Stimulated activated CD4-positive, alpha-beta T cell treated with anti-CD3 and anti-CD28 coated beads, Interleukin-4, amount 100 ng/mL, for 1 hour (primary cell): ENCODE results near the gene ADARB2.

ENCODE experiments used
- DNase-seq: peaks from one replicate; pipeline ENCODE4 v3.0.0-alpha.2; 2020

ADARB2 gene

GRCh38 chr10:1609648-1609970 is 127.7 kb downstream of the ADARB2 start:
- DNase-seq, result no peak

GRCh38 chr10:1608851-1609647 is 128.3 kb downstream of the ADARB2 start:
- no peak for DNase-seq

GRCh38 chr10:1608408-1608807 is 128.9 kb downstream of the ADARB2 start:
- no peak for DNase-seq

DNA sequence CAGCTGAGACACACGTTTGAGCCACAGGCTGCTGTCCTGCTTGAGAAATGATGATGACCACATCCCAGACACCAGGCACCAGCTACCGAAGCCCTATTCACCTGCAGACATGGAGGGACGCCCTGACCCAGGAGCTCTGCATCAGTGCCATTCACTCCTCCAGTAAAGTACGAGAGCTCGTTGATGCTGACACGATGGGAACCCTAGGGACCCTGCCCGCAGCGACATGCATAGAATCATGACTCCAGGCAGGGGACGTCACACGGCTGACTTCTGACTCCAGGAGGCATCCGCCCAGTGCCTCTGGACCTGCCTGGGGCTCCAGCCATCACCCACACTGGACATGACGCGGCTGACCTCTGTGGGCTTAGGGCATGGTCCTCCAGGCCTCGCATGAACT is 129.9 kb downstream of the ADARB2 start:
- DNase-seq, result no peak

- DNase-seq, result no peak
Observed at GRCh38 chr10:1605999-1606940, 131.1 kb downstream of the ADARB2 start.

DNA sequence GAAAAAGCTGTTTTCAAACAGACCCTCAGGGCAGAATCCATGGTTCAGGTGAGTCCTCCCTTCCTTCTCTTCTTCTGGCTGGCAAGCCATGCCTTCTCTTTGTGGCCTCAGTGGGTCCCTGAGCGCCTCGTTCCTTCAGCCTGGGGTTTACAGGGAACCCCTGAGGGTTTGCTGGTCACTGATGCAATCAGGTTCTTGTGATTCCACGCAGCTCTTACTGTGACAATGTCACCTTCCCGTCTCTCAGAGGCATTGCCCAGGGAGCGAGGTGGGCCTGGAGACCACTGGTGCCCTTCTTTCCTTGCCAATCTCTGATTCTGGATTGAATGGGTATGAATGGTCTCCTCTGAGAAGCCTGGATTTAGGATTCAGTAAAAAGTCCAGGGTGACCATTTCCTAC is 132.2 kb downstream of the ADARB2 start:
- no peak for DNase-seq

DNA sequence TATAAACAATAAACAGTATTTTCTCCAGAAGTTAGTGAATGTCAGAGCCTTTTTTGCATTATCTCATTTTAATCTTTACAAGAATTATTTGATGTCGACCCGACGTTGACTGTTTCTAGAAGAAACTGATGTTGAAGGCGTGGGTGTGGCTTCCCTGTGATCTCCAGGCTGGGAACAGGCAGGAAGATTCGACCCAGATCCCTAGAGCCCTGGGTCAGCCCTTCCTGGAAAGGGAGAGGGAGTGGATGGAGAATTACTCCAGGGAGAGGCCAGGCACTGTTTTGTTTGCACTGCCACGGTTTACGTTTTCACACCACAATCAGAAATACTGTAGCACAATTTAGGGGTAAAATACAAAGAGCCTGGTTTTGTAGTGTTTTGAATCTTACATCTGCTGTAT is 133.1 kb downstream of the ADARB2 start:
- DNase-seq, result no peak

DNA sequence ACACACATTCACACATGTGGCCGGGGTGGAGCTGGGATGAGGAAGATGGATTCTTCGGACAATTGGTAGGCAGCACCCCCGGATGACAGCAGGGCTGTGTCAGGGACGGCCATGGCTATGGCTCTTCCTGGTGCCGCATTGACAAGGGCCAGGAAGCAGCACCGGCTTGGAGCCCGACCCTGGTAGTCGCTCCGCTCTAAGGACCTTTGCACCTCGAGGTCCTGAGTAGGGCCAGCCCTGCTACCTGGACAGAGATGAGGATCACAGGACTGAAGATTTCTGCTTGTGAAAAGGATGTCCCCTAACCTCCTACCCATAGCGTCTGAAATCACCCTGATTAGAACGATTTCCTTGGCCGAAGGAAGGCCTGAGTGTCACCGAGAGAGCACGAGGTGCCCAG is 134.1 kb downstream of the ADARB2 start:
- DNase-seq, result no peak

DNA sequence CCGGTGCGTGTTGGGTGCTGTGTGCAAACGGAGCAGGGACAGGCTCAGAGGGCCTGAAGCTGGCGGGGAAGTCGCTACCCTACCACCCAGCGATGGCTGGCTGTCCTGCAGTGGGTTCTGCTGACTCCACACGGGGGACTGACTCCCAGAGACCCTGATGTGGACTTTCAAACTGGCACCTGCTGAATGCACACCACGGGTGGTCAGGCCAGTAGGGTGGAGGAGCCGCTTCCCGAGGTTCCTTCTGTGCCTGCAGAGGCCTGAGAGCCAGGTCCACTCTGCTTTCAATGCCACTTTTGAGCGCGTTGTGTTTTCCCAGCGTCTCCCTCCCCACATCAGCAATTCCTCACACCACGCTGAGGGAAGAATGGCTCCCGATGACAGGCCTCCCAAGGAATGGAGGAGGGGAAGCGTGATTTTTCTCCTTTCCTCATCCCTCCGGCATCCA is 135.3 kb downstream of the ADARB2 start:
- DNase-seq, result no peak

- DNase-seq, result no peak
Observed at GRCh38 chr10:1601406-1601805, 135.9 kb downstream of the ADARB2 start.

- DNase-seq, result no peak
Observed at GRCh38 chr10:1600861-1601260, 136.5 kb downstream of the ADARB2 start.

DNA sequence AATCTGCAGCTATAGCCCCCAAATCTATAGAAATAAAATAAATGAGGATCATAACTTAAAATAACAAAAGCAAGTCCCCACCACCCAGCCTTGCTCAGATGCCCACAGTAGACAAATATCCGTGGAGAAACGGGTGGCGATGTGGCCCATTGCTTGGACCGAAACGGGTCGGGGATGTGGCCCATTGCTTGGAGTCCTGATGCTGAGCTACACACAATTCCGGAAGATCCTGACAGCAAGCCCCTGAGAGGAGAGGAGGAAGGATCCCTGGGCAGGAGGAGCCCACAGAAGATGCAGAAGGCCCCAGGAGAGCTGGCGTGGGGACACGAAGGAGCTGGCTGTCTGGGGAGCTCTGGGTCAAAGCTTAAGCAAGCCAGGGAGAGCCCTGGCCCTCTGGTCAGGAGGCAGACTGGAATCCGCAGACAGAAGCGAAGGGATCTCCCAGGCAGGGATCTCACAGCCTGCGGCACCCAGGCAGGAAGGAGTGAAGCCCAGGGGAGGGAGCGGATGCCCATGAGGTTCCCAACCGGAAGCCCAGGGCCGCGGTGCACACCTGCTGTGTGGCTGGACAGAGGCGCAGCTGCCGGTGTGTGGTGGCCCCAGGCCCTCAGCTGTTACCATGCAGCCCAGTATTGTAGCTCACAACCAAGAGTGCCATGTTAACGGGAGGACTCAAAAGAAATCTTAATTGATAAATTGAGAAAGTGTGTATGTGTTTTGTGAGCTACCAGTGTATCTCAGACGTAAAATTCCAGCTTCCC is 138.8 kb downstream of the ADARB2 start:
- no peak for DNase-seq

DNA sequence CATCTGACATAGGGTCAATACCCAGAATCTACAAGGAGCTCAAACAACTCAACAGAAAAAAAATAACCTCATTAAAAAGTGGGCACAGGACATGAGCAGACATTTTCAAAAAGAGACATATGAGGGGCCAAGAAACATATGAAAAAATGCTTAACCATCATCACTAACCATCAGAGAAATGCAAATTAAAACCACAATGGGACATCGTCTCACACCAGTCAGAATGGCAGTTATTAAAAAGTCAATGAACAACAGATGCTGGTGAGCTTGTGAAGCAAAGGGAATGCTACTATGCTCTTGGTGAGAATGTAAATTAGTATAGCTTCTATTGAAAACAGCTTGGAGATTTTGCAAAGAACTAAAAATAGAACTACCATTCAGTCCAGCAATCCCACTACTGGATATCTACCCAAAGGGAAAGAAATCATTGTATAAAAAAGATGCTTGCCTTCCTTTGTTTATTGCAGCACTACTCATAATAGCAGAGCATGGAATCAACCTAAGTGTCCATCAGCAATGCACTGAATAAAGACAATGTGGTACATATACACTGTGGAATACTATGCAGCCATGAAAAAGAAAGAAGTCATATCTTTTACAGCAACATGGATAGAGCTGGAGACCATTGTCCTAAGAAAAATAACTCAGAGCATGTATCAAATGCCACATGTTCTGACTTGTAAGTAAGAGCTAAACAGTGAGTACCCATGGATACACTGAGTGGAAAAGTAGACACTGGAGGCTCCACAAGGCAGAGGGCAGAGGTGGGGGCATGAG is 139.8 kb downstream of the ADARB2 start:
- DNase-seq, result no peak

DNA sequence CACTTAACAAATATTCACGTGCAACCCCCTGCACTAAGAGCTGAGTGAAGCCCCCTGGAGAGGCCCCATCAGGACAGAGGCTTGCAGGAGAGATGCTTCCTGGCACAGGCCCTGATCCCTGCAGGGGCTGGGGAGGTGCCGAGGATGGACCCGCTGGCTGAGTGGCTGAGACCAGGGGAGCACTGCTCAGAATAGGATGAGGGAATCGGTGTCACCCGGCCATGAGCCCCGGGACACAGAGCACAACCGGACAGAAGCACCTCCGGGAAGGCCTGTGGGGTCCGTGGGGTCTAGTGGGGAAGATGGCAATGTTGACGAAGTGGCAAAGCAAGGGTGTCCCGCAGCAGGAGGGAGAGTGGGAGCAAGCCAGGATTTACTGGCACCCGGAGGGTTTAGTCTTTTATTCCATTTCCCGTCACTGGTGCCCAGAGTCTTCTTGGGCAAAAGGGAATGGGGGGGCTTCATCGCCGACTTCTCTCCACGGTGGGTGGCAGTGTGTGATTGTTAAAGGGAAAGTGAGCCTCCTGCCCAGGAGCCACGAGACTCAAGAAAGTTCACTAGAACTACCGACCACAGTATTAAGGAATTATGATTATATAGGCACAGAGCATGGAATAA is 140.7 kb downstream of the ADARB2 start:
- DNase-seq, result no peak

GRCh38 chr10:1595726-1596125 is 141.6 kb downstream of the ADARB2 start:
- no peak for DNase-seq

GRCh38 chr10:1595242-1595600 is 142.1 kb downstream of the ADARB2 start:
- no peak for DNase-seq

- DNase-seq, result no peak
Observed at GRCh38 chr10:1594372-1595241, 142.7 kb downstream of the ADARB2 start.

DNA sequence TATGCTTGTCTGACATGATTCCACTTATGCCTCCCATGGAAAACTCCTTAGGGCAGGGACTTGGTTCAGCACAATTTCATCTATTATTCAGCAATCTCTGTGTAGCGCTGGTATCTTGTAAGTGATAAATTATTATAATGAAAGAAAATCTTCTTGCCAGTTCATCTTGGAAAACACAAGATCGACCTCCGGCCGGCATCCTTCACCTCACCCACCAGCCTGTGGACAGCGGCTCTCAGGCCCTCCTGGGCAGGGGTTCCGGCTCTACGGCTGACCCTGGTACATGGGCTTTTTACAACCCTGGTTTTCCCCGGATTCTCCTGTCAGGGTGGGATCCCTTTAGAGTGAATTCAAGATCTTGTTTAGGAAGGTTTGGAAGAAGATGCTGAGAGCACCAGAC is 145.6 kb downstream of the ADARB2 start:
- no peak for DNase-seq

DNA sequence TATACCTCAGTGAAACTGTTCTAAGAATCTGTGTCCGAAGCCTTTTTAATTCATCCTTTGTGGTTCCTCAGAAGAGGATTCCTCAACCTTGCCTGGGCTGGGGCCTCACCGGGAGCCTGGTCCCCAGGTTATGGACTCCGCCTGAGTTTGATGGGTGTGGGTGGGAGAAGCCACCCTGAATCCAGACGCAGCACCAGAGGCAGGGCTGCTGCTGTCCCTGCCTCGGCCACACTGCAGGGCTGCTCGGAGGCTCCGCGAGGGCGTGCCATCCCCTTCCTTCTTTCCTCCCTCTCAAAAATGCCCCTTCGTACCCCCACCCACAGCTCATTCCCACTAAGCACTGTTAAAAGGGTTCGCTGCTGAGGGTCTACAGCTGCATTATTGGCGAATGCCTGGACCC is 146.3 kb downstream of the ADARB2 start:
- no peak for DNase-seq

GRCh38 chr10:1589257-1589656 is 148.1 kb downstream of the ADARB2 start:
- no peak for DNase-seq

DNA sequence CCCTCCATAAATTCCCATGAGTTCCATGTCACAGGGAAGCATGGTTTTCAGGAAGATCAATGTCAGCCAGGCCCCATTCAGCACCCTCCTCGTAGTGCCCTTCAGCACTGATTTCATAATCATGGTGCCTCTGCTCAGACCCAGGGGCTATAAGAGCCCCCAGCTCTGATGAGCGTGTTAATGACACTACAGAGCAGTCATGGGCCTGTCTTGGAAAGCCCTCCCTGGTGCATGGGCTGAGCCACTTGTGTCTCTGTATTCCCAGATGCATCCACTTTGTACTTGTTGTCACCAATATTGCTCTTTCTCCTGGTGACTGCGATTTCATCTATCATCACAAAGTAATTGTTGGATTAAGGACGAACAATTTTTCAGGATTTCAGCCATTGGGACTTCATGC is 154.6 kb downstream of the ADARB2 start:
- no peak for DNase-seq
